ENCODE measurements around the gene RCN1. TPM values are rescaled to one million over a fixed set of nuclear protein-coding genes. Genes with fewer than 3 reads are reported as not detected.

RCN1 gene
- total and polyA plus RNA-seq, 4 donors: 78.7 to 111 (median 84.6) TPM

DNA sequence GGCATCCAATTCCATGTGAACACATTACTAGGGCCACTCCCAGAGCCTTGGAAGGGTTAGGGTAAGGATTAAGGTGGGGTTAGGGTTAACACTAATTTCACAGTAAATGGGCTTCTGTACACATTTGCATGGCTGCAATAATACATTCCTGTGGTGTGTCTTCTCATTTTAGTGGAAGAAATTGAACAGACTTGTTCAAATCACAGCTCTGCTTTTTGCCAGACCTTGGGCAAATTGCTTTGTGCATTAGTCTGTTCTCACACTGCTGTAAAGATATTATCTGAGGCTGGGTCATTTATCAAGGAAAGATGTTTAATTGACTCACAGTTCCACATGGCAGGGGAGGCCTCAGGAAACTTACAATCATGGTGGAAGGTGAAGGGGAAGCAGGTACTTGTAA, 45.4 kb upstream of the RCN1 start:
- no peak overlapping the region for H3K9ac ChIP-seq (ENCODE audit: insufficient read depth in 1 of 2, low read length in 2 of 2)
- no peak for TF ChIP-seq CTCF (IDR thresholded peaks at IDR 0.05; ENCODE audit: control extremely low read depth, extremely low read depth)
- H3K4me3 ChIP-seq: no peak overlapping the region

GRCh38 chr11:32050264-32050663, 40.6 kb upstream of the RCN1 start:
- no peaks in the 10 kb centered on the region for H3K36me3 ChIP-seq (ENCODE audit: control insufficient read depth in 4 of 4, insufficient read depth in 4 of 4, low read length in 4 of 4)
- H3K4me3 ChIP-seq: no peak overlapping the region
- peaks cover 0 to 4% (median 0%) of the 10 kb centered on the region in 5 donors for H3K4me1 ChIP-seq (ENCODE audit: control insufficient read depth in 5 of 5, insufficient read depth in 5 of 5, low read length in 5 of 5)
- ATAC-seq (ENCODE audit: insufficient read depth, low FRiP score) (no peak), DNase-seq (no peak)
- WGBS, 2 donors: 76 to 90% methylated on average over 4 of the region's 4 CpGs
- H3K9me3 ChIP-seq (ENCODE audit: control insufficient read depth in 4 of 4, insufficient read depth in 3 of 4, low read length in 3 of 4): no peaks in the 10 kb centered on the region
- H3K27me3 ChIP-seq (ENCODE audit: control insufficient read depth in 3 of 3, insufficient read depth in 3 of 3, low read length in 2 of 3): peaks cover 0 to 9% (median 0%) of the 10 kb centered on the region in 3 donors
- no peak overlapping the region for H3K27ac ChIP-seq (ENCODE audit: low read depth in 1 of 2, low read length in 1 of 2)
- H3K9ac ChIP-seq (ENCODE audit: insufficient read depth in 1 of 2, low read length in 2 of 2): no peak overlapping the region
- no peak for TF ChIP-seq CTCF (IDR thresholded peaks at IDR 0.05; ENCODE audit: control extremely low read depth, extremely low read depth)

More for the DNA sequence above, 45.4 kb upstream of the RCN1 start:
- Histone ChIP-seq H3K9me3 (ENCODE audit: control insufficient read depth in 4 of 4, insufficient read depth in 3 of 4, low read length in 3 of 4) (no peaks in the 10 kb centered on the region), H3K4me1 (ENCODE audit: control insufficient read depth in 5 of 5, insufficient read depth in 5 of 5, low read length in 5 of 5) (peaks cover 0 to 9% (median 4%) of the 10 kb centered on the region in 5 donors), H3K36me3 (ENCODE audit: control insufficient read depth in 4 of 4, insufficient read depth in 4 of 4, low read length in 4 of 4) (no peaks in the 10 kb centered on the region), H3K27ac (ENCODE audit: low read depth in 1 of 2, low read length in 1 of 2) (no peak overlapping the region), H3K27me3 (ENCODE audit: control insufficient read depth in 3 of 3, insufficient read depth in 3 of 3, low read length in 2 of 3) (peaks cover 0 to 3% (median 0%) of the 10 kb centered on the region in 3 donors)
- no peak for ATAC-seq (ENCODE audit: insufficient read depth, low FRiP score)
- no peak for DNase-seq

GRCh38 chr11:32052215-32052614, 38.7 kb upstream of the RCN1 start:
- TF ChIP-seq CTCF (IDR thresholded peaks at IDR 0.05; ENCODE audit: control extremely low read depth, extremely low read depth): peak; percentile 70
- DNase-seq (peak; percentile 56 to 79 (median 73)), ATAC-seq (ENCODE audit: insufficient read depth, low FRiP score) (no peak)
- Histone ChIP-seq H3K4me3 (no peak overlapping the region), H3K9me3 (ENCODE audit: control insufficient read depth in 4 of 4, insufficient read depth in 3 of 4, low read length in 3 of 4) (peaks cover 0 to 4% (median 0%) of the 10 kb centered on the region in 4 donors), H3K4me1 (ENCODE audit: control insufficient read depth in 5 of 5, insufficient read depth in 5 of 5, low read length in 5 of 5) (peaks cover 0 to 4% (median 0%) of the 10 kb centered on the region in 5 donors), H3K9ac (ENCODE audit: insufficient read depth in 1 of 2, low read length in 2 of 2) (no peak overlapping the region), H3K36me3 (ENCODE audit: control insufficient read depth in 4 of 4, insufficient read depth in 4 of 4, low read length in 4 of 4) (no peaks in the 10 kb centered on the region), H3K27ac (ENCODE audit: low read depth in 1 of 2, low read length in 1 of 2) (no peak overlapping the region), H3K27me3 (ENCODE audit: control insufficient read depth in 3 of 3, insufficient read depth in 3 of 3, low read length in 2 of 3) (peaks cover 0 to 7% (median 0%) of the 10 kb centered on the region in 3 donors)
- 22 to 24% methylated on average over 6 of the region's 6 CpGs for WGBS, 2 donors
